HepG2 (cell line): ENCODE measurements around the gene LOX. TPM values are rescaled to one million over a fixed set of nuclear protein-coding genes. Genes with fewer than 3 reads are reported as not detected.

Experiments used
- ASH2L ChIP-seq: fragments of 300-600, 200-600 bp; sonication (generic); IDR thresholded peaks from 2 replicates; pipeline ENCODE4 v1.7.0; 2017; ENCODE audit warnings: low read depth, mild to moderate bottlenecking, moderate library complexity, mixed read lengths, low read length; ENCODE audit not compliant: insufficient read length
- FOXK2 ChIP-seq: fragments of 450-650 bp; IDR thresholded peaks from 2 replicates; pipeline ENCODE4 v1.6.1; 2016
- IKZF5 ChIP-seq: IDR thresholded peaks from 2 replicates; pipeline ENCODE4 v1.6.1; 2018; ENCODE audit warnings: missing genetic modification reagents, mild to moderate bottlenecking, missing compliant biosample characterization
- MEF2D ChIP-seq: sonication (generic); formaldehyde crosslinking; IDR thresholded peaks from 2 replicates; pipeline ENCODE4 v1.5.1; 2020; ENCODE audit warnings: mild to moderate bottlenecking, missing genetic modification reagents
- POLR2A ChIP-seq, 2 experiments: IDR thresholded peaks; 2 replicates each; pipeline ENCODE4 v1.6.1; 2011; ENCODE audit warnings: low read depth in 2 of 2, low read length in 2 of 2, mild to moderate bottlenecking in 1 of 2, moderate library complexity in 1 of 2; ENCODE audit not compliant: insufficient read depth in 1 of 2
- TFE3 ChIP-seq: IDR thresholded peaks from 2 replicates; pipeline ENCODE4 v1.6.1; 2016
- TP53 ChIP-seq: sonication (generic); formaldehyde crosslinking; conservative IDR thresholded peaks from 2 replicates; pipeline ENCODE4 v1.4.0; 2020; ENCODE audit warnings: missing genetic modification reagents
- ZNF512B ChIP-seq: sonication (generic); formaldehyde crosslinking; IDR thresholded peaks from 2 replicates; pipeline ENCODE4 v1.5.1; 2020; ENCODE audit warnings: missing genetic modification reagents, mild to moderate bottlenecking, borderline replicate concordance
- ZNF552 ChIP-seq: sonication (generic); formaldehyde crosslinking; IDR thresholded peaks from 2 replicates; pipeline ENCODE4 v1.9.0; 2022; ENCODE audit warnings: missing genetic modification reagents, mild to moderate bottlenecking, borderline replicate concordance
- ZNF567 ChIP-seq: sonication (generic); formaldehyde crosslinking; IDR thresholded peaks from 2 replicates; pipeline ENCODE4 v1.8.1; 2023; ENCODE audit warnings: mild to moderate bottlenecking, missing genetic modification reagents, borderline replicate concordance
- polyA plus RNA-seq, 8 experiments: library from polyadenylated mRNA; depleted of rRNA in 3 of 8; stranded (reverse) in 7 of 8; unstranded in 1 of 8; fragments of >200 nt; fragmentation: Illumina TruSeq in 4 of 8; extraction: Trizol in 4 of 8; gene quantifications; 2 replicates each; pipeline versions ENCODE4 v1.2.1 to v1.2.3, GENCODE V29; 2011 to 2016; ENCODE audit warnings: low read depth in 4 of 8, missing spikeins in 1 of 8, mixed read lengths in 1 of 8; ENCODE audit not compliant: insufficient read depth in 1 of 8
- total RNA-seq, 5 experiments: library from RNA; depleted of rRNA; stranded (reverse); fragments of >200 nt; fragmentation: Illumina TruSeq; extraction: Trizol; gene quantifications; 2 replicates each; pipeline ENCODE4 v1.2.3, GENCODE V29; 2016; ENCODE audit warnings: low read depth in 1 of 5

The LOX gene
- total and polyA plus RNA-seq, 2 of the 13 experiments (the other 11 are each of a cell fraction or from before 2014, with no cell fraction given), result 0.73 to 173 TPM

- TF ChIP-seq IKZF5 (CRISPR knock-in tag), result no peak
- TF ChIP-seq TP53, result no peak
- no peak for TF ChIP-seq ZNF512B (CRISPR knock-in tag)
- no peak for TF ChIP-seq ZNF552 (CRISPR knock-in tag)
- no peak for TF ChIP-seq FOXK2
- no peak for TF ChIP-seq TFE3
- no peak for TF ChIP-seq POLR2A (IDR thresholded peaks at IDR 0.05; ENCODE audit: insufficient read depth in 1 of 2, low read depth in 2 of 2, low read length in 2 of 2)
- no peak for TF ChIP-seq ASH2L
- TF ChIP-seq ZNF567 (CRISPR knock-in tag), result no peak
- no peak for TF ChIP-seq MEF2D
Measured at GRCh38 chr5:122124766-122125165, 46.7 kb upstream of the LOX start (continued).
